GM12864 (cell line): ENCODE results near the gene BIRC6.

Experiments
- DNase-seq: peaks from one replicate; pipeline ENCODE4 v3.0.0-alpha.2; 2011; ENCODE audit warnings: low read depth
- H3K4me3 ChIP-seq: 2 replicates; pipeline ENCODE4 v1.5.1; 2011; ENCODE audit warnings: mild to moderate bottlenecking, low read depth, low read length, control low read depth
- CTCF ChIP-seq: IDR thresholded peaks from 2 replicates; pipeline ENCODE4 v1.5.1; 2011; ENCODE audit warnings: low read depth, mild to moderate bottlenecking, moderate library complexity, low read length, control low read depth, inconsistent platforms; ENCODE audit errors: missing control alignments

Gene BIRC6

GRCh38 chr2:32562906-32563305 is 206.1 kb downstream of the BIRC6 start:
- DNase-seq, result no peak
- TF ChIP-seq CTCF, result no peak
- no peak overlapping the region for H3K4me3 ChIP-seq

- no peak for DNase-seq
- no peak overlapping the region for H3K4me3 ChIP-seq
- no peak for TF ChIP-seq CTCF
Observed at GRCh38 chr2:32564417-32565035, 207.7 kb downstream of the BIRC6 start.

GRCh38 chr2:32565902-32566301 is 209.1 kb downstream of the BIRC6 start:
- no peak overlapping the region for H3K4me3 ChIP-seq
- TF ChIP-seq CTCF, result no peak
- DNase-seq, result no peak

GRCh38 chr2:32572030-32572429 is 215.2 kb downstream of the BIRC6 start:
- no peak for TF ChIP-seq CTCF
- no peak for DNase-seq
- H3K4me3 ChIP-seq, result no peak overlapping the region

- no peak for DNase-seq
- no peak for TF ChIP-seq CTCF
- no peak overlapping the region for H3K4me3 ChIP-seq
Observed at GRCh38 chr2:32572737-32573136, 215.9 kb downstream of the BIRC6 start.

- no peak for TF ChIP-seq CTCF
- no peak for DNase-seq
- no peak overlapping the region for H3K4me3 ChIP-seq
Observed at GRCh38 chr2:32591669-32592463, 235.0 kb downstream of the BIRC6 start.

GRCh38 chr2:32594573-32594972 is 237.8 kb downstream of the BIRC6 start:
- TF ChIP-seq CTCF, result no peak
- H3K4me3 ChIP-seq, result no peak overlapping the region
- no peak for DNase-seq
